Spleen (tissue), 7 donors: ENCODE data around the gene DIO3.

Experiments
- POLR2A ChIP-seq, 3 donors: fragments of 450-650 bp; IDR thresholded peaks; one replicate each; pipeline ENCODE4 v1.5.1; 2017; ENCODE audit warnings: antibody characterized with exemption in 3 of 3, mild to moderate bottlenecking in 1 of 3
- POLR2AphosphoS5 ChIP-seq, 3 donors: sonication (generic); formaldehyde crosslinking; IDR thresholded peaks; one replicate each; pipeline ENCODE4 v1.5.1; 2017; ENCODE audit warnings: antibody characterized with exemption in 3 of 3
- TF ChIP-seq, protein P1 (sequence below), 11 experiments: fragments of 200-600 bp in 7 of 11; fragments of 450-650 bp in 4 of 11; sonication (generic) in 4 of 11; IDR thresholded peaks in 8 of 11; conservative IDR thresholded peaks in 3 of 11; 1 replicate in 7 of 11; 2 replicates in 4 of 11; pipeline versions ENCODE4 v1.4.0 to v1.8.0; 2016 to 2021; ENCODE audit warnings: antibody characterized with exemption in 11 of 11, inconsistent platforms in 4 of 11, mild to moderate bottlenecking in 1 of 11
- donor health status: DM: no; HTN: no; CAD: no; lungs with moderate emphysema.
- donor health status: DM: no; HTN: no; CAD: no.
- donor health status: DM: no; HTN: no; CAD: no.

GRCh38 chr14:101600336-101600890 is 39.1 kb downstream of the DIO3 start:
- TF ChIP-seq, protein P1, sequence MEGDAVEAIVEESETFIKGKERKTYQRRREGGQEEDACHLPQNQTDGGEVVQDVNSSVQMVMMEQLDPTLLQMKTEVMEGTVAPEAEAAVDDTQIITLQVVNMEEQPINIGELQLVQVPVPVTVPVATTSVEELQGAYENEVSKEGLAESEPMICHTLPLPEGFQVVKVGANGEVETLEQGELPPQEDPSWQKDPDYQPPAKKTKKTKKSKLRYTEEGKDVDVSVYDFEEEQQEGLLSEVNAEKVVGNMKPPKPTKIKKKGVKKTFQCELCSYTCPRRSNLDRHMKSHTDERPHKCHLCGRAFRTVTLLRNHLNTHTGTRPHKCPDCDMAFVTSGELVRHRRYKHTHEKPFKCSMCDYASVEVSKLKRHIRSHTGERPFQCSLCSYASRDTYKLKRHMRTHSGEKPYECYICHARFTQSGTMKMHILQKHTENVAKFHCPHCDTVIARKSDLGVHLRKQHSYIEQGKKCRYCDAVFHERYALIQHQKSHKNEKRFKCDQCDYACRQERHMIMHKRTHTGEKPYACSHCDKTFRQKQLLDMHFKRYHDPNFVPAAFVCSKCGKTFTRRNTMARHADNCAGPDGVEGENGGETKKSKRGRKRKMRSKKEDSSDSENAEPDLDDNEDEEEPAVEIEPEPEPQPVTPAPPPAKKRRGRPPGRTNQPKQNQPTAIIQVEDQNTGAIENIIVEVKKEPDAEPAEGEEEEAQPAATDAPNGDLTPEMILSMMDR (IDR thresholded peaks at IDR 0.05 in 8 of 11, conservative IDR thresholded peaks at IDR 0.05 in 3 of 11): no peak
- TF ChIP-seq POLR2A (IDR thresholded peaks at IDR 0.05) (no peak), POLR2AphosphoS5 (IDR thresholded peaks at IDR 0.05) (no peak)
